Activated T-helper 1 cell treated with anti-CD3 and anti-CD28 coated beads, Interleukin-12 subunit alpha, Interleukin-12 subunit beta, Interleukin-2, Interleukin-4 antibody, amounts not matched to agents 30 ng/mL and 10 ng/mL and 1 ng/mL, durations not matched to agents 14 hours and 24 hours and 36 hours (primary cell): ENCODE data around the gene OTOP3. TPM values are rescaled to one million over a fixed set of nuclear protein-coding genes. Genes with fewer than 3 reads are reported as not detected.
"Not testable (repeated sequence)": the region's sequence is repeated elsewhere in the genome, so short reads cannot be mapped to it uniquely, and the experiment has no call there.

Source experiments
- DNase-seq: peaks from one replicate; pipeline ENCODE4 v3.0.0; 2021; ENCODE audit warnings: low spot score
- H3K27ac Mint-ChIP-seq: one replicate; pipeline ENCODE4 v1.8.0; 2021; ENCODE audit warnings: mild to moderate bottlenecking, mixed read lengths
- H3K27me3 Mint-ChIP-seq: one replicate; pipeline ENCODE4 v1.8.0; 2022; ENCODE audit warnings: mild to moderate bottlenecking, moderate library complexity, mixed read lengths; ENCODE audit not compliant: insufficient read depth
- H3K36me3 Mint-ChIP-seq: one replicate; pipeline ENCODE4 v1.8.0; 2021; ENCODE audit warnings: low read depth, mixed read lengths
- H3K4me1 Mint-ChIP-seq: one replicate; pipeline ENCODE4 v1.8.0; 2021; ENCODE audit warnings: low read depth, mixed read lengths
- H3K4me3 Mint-ChIP-seq: one replicate; pipeline ENCODE4 v1.8.0; 2021; ENCODE audit warnings: mild to moderate bottlenecking, moderate library complexity, mixed read lengths
- H3K9me3 Mint-ChIP-seq: one replicate; pipeline ENCODE4 v1.8.0; 2021; ENCODE audit warnings: mixed read lengths
- intact Hi-C: fragments of 100-400 bp; cut with micrococcal nuclease; formaldehyde crosslinking; loops from one replicate; pipeline ENCODE4 v1.15.1; 2024
- total RNA-seq: library from RNA; stranded (reverse); gene quantifications from 2 replicates; pipeline ENCODE4 v1.2.3, GENCODE V29; 2022

OTOP3 gene
- total RNA-seq, 1 donor from 2014 or later = not detected

GRCh38 chr17:74977802-74978201 is 42.1 kb downstream of the OTOP3 start:
- H3K4me1 Mint-ChIP-seq = peaks cover 17% of the 10 kb centered on the region
- no peak for DNase-seq
- intact Hi-C loops = no loop called here
- H3K9me3 Mint-ChIP-seq = no peaks in the 10 kb centered on the region
- H3K4me3 Mint-ChIP-seq = no peak overlapping the region
- H3K27ac Mint-ChIP-seq = no peak overlapping the region
- H3K36me3 Mint-ChIP-seq = no peaks in the 10 kb centered on the region
- peaks cover 57% of the 10 kb centered on the region for H3K27me3 Mint-ChIP-seq

GRCh38 chr17:74978240-74978639 is 42.5 kb downstream of the OTOP3 start:
- Mint-ChIP-seq H3K9me3 (no peaks in the 10 kb centered on the region), H3K27ac (no peak overlapping the region), H3K36me3 (no peaks in the 10 kb centered on the region), H3K4me1 (peaks cover 12% of the 10 kb centered on the region), H3K4me3 (no peak overlapping the region), H3K27me3 (peaks cover 56% of the 10 kb centered on the region)
- intact Hi-C loops = no loop called here
- DNase-seq = no peak

- Mint-ChIP-seq H3K36me3 (no peaks in the 10 kb centered on the region), H3K4me1 (peaks cover 12% of the 10 kb centered on the region), H3K9me3 (no peaks in the 10 kb centered on the region), H3K4me3 (no peak overlapping the region), H3K27ac (no peak overlapping the region), H3K27me3 (peaks cover 51% of the 10 kb centered on the region)
- no peak for DNase-seq
- intact Hi-C loops = loop anchor here (5.0 to 10.0 kb wide), 2 partner anchors 108 to 425 kb away; partner anchors contain the start of genes GRB2 and SLC16A5
These were observed 43.9 kb downstream of the OTOP3 start for GRCh38 chr17:74979408-74980146.

- no peaks in the 10 kb centered on the region for H3K36me3 Mint-ChIP-seq
- H3K27me3 Mint-ChIP-seq = peaks cover 55% of the 10 kb centered on the region
- intact Hi-C loops = loop anchor here (5.0 to 10.0 kb wide), 2 partner anchors 106 to 423 kb away; partner anchors contain the start of genes GRB2 and SLC16A5
- no peaks in the 10 kb centered on the region for H3K9me3 Mint-ChIP-seq
- peaks cover 12% of the 10 kb centered on the region for H3K4me1 Mint-ChIP-seq
- DNase-seq = no peak
- H3K4me3 Mint-ChIP-seq = peak overlapping the region; percentile 89
- peak overlapping the region; percentile 74 for H3K27ac Mint-ChIP-seq
These were observed 45.8 kb downstream of the OTOP3 start for GRCh38 chr17:74981318-74981978.

DNA sequence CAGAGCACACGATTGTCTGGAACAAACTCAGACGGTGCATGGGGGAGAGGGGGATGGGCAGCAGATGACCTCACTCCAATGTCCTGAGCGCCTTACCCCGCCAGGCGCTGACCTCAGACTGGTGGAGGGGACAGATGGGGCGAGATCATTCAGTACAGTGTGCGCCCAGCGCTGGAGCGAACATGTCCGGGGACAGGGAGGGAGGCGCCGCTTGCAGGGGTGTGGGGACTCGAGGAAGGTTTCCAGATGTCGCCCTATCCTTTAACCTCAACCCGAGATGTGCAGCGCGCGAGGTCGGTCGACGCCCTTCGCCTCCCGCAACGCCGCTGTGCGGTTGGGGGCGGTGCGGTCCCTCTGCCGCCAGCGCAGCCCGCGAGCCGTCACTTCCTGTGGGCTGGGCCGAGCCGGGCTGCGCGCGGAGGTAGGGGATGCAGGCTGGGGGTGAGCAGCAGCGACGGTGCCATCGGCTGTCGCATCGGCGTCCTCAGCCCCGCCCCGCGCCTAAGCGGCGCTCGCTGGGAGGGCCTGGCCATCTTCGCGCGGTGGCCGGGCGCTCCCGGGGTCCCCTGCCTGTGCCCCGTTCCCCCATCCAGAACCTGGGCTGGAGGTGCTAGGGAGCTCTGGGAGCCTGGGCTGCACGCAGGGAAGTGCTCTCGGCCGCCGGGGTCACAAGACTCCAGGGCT is 46.4 kb downstream of the OTOP3 start:
- Mint-ChIP-seq H3K9me3 (no peaks in the 10 kb centered on the region), H3K27me3 (peaks cover 61% of the 10 kb centered on the region), H3K27ac (peak overlapping the region; percentile 74), H3K4me1 (peaks cover 17% of the 10 kb centered on the region), H3K36me3 (no peaks in the 10 kb centered on the region), H3K4me3 (peak overlapping the region; percentile 89)
- intact Hi-C loops = loop anchor here (1.0 to 10.0 kb wide), 3 partner anchors 10 to 423 kb away; partner anchors contain the start of genes GRB2, HID1 and SLC16A5
- peak; percentile 79 for DNase-seq

DNA sequence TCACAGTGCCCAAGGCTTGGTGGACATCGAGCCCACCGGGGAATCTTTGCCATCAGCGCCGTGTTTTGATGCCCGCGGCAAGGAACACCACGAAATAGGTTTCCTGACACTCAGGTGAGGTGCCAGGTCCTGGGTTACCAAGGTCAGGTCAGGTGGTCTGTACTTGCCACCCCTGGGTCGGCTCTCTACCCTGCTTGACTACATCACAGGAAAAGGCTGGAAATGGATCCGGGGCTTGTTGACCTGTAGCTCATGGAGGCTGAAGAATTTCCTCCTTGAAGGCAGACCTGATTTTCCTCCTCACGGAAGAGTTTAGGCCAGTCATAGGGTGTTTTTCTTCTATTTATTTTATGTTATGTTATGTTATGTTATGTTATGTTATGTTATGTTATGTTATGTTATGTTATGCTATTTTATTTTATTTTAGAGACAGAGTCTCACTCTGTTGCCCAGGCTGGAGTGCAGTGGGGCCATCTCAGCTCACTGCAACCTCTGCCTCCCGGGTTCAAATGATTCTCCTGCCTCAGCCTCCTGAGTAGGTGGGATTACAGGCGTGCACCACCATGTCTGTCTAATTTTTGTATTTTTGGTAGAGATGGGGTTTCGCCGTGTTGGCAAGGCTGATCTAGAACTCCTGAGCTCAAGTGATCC is 47.1 kb downstream of the OTOP3 start:
- peak overlapping the region; percentile 47 for H3K4me3 Mint-ChIP-seq
- H3K27me3 Mint-ChIP-seq = peaks cover 63% of the 10 kb centered on the region
- H3K9me3 Mint-ChIP-seq, H3K27ac Mint-ChIP-seq, H3K36me3 Mint-ChIP-seq, DNase-seq: not testable (repeated sequence)
- intact Hi-C loops = loop anchor here (1.0 to 10.0 kb wide), 3 partner anchors 10 to 422 kb away; partner anchors contain the start of genes GRB2, HID1 and SLC16A5
- peaks cover 20% of the 10 kb centered on the region for H3K4me1 Mint-ChIP-seq

- no peak for DNase-seq
- H3K4me3 Mint-ChIP-seq = no peak overlapping the region
- H3K9me3 Mint-ChIP-seq = no peaks in the 10 kb centered on the region
- peaks cover 56% of the 10 kb centered on the region for H3K27me3 Mint-ChIP-seq
- no peak overlapping the region for H3K27ac Mint-ChIP-seq
- H3K36me3 Mint-ChIP-seq = no peaks in the 10 kb centered on the region
- H3K4me1 Mint-ChIP-seq = peaks cover 16% of the 10 kb centered on the region
- intact Hi-C loops = loop anchor here (10.0 kb wide), 1 partner anchor 419 kb away; the partner anchor contains the start of gene GRB2
These were observed 50.5 kb downstream of the OTOP3 start for GRCh38 chr17:74986206-74986576.

- peak; percentile 89 for DNase-seq
- intact Hi-C loops = loop anchor here (1.0 to 10.0 kb wide), 8 partner anchors 15 to 417 kb away; partner anchors contain the start of genes ARMC7, GRB2, HID1 and NUP85
- Mint-ChIP-seq H3K36me3 (no peaks in the 10 kb centered on the region), H3K4me1 (peaks cover 7% of the 10 kb centered on the region), H3K27me3 (peaks cover 54% of the 10 kb centered on the region), H3K9me3 (no peaks in the 10 kb centered on the region), H3K4me3 (peak within 1 kb of the TSS; percentile 83), H3K27ac (no peak within 1 kb of the TSS)
These were observed 51.8 kb downstream of the OTOP3 start, which contains the start of gene CDR2L for GRCh38 chr17:74987418-74987908. CDR2L (plus strand) TSS chr17:74987632; CDS start chr17:74988044, 412 bp downstream.

DNA sequence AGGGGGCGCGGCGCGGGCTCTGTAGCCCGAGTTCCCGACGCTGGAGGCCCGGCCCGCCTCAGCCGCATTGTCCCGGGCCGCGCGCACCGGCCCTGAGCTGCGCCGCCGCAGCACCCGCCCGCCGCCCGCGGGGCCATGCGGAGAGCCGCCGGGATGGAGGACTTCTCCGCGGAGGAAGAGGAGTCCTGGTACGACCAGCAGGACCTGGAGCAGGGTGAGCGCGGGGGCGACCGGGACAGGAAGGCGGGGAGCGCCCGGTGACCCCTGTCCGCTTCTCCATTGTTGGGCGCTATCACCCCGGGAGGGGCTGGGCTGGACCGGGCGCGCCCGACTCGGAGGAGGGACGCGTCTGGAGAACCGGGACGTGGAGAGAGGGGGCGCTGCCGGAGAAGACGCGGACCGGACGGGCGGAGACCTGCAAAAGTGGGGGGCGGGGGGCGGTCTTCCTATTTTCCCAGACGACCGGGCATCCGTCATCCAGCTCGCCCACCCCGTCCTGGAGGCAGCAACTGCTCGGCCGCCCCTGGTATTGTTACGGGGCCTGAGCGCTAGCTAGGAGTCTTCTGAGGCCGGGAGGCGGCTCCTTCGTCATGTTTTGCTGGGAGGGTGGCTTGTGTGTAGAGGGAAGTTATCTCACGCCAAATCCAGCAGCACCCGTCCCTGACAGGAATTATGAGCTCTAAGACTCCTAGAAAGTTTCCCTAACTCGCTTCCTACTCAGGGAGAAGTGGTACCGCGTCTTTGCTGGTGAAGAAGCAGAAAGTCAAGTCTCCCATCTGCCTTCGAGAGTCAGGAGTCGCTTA is 52.4 kb downstream of the OTOP3 start:
- Mint-ChIP-seq H3K4me1 (peaks cover 7% of the 10 kb centered on the region), H3K36me3 (no peaks in the 10 kb centered on the region), H3K27me3 (peaks cover 56% of the 10 kb centered on the region), H3K27ac (no peak overlapping the region), H3K4me3 (peak overlapping the region; percentile 72), H3K9me3 (no peaks in the 10 kb centered on the region)
- intact Hi-C loops = loop anchor here (1.0 to 10.0 kb wide), 8 partner anchors 16 to 417 kb away; partner anchors contain the start of genes ARMC7, GRB2, HID1 and NUP85
- no peak for DNase-seq

GRCh38 chr17:74990581-74991105 is 54.9 kb downstream of the OTOP3 start:
- DNase-seq = no peak
- no peaks in the 10 kb centered on the region for H3K9me3 Mint-ChIP-seq
- no peak overlapping the region for H3K27ac Mint-ChIP-seq
- peaks cover 38% of the 10 kb centered on the region for H3K27me3 Mint-ChIP-seq
- no peak overlapping the region for H3K4me3 Mint-ChIP-seq
- intact Hi-C loops = no loop called here
- peaks cover 7% of the 10 kb centered on the region for H3K4me1 Mint-ChIP-seq
- no peaks in the 10 kb centered on the region for H3K36me3 Mint-ChIP-seq

DNA sequence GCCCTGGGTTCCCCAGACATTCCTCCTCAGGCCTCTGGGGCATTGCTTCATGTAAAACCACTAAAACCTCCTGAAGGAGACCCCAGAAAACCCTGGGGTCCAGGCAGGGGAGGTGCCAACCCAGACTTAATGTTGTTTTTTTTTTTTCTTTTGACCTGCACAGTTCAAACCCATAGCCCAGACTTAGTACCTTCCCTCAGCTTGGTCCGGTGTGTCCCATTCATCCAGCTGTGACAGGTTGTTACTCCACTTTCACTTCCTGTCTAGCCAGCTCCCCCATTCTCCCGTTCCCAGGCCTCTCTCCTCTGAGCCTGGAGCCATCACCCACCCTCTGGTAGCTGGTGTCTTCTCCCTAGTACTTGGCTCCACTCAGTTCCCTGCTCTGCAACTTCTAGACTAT is 56.5 kb downstream of the OTOP3 start:
- no peak for DNase-seq
- intact Hi-C loops = no loop called here
- Mint-ChIP-seq H3K27me3 (peaks cover 29% of the 10 kb centered on the region), H3K36me3 (no peaks in the 10 kb centered on the region), H3K4me1 (peaks cover 2% of the 10 kb centered on the region), H3K27ac (no peak overlapping the region), H3K9me3 (no peaks in the 10 kb centered on the region), H3K4me3 (no peak overlapping the region)
